ENCODE measurements around the gene MDGA2. TPM values are rescaled to one million over a fixed set of nuclear protein-coding genes. Genes with fewer than 3 reads are reported as not detected.

The MDGA2 gene
- total and polyA plus RNA-seq, 2 of the 4 experiments (the other 2 are of a cell fraction), result 0.02 TPM; not detected in 1

DNA sequence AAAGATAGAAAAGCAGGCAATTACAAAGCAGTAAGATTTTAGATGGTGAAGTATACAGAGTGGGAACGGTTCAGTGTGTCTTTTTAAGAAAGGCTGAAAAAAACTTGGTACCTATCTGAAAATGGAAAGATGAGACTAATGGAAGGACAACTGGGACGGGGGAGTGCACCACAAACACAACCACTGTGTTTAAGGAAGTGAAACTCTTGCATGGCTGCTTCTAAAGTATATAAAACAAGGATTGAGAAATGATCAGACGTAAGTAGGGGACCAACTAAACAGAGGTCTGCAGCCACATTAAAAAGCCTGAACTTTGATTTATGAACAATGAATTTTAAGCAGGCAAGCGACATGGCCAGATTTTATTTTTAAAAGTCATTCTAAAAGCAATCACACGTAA lies 328.6 kb downstream of the MDGA2 start:
- Histone ChIP-seq H3K9ac (ENCODE audit: low read depth, low read length) (no peak overlapping the region), H3K9me1 (ENCODE audit: insufficient read depth, low read length) (no peaks in the 10 kb centered on the region), H3K23ac (ENCODE audit: low read depth, low read length) (no peak overlapping the region), H4K5ac (ENCODE audit: low read depth, low read length) (no peak overlapping the region), H3K4me1 (ENCODE audit: control insufficient read depth, insufficient read depth, low read length) (no peaks in the 10 kb centered on the region), H3K4me3 (ENCODE audit: insufficient read depth, low read depth, low read length) (no peak overlapping the region), H3K18ac (ENCODE audit: low read depth, low read length) (no peak overlapping the region), H3K27me3 (ENCODE audit: control insufficient read depth, insufficient read depth, low read length) (no peaks in the 10 kb centered on the region), H2AK5ac (ENCODE audit: low read depth, low read length) (no peak overlapping the region), H3K27ac (ENCODE audit: insufficient read depth, low read length) (no peak overlapping the region), H3K36me3 (ENCODE audit: control insufficient read depth, insufficient read depth, low read length) (no peaks in the 10 kb centered on the region), H3K4ac (ENCODE audit: low read depth, low read length) (no peak overlapping the region), H3K56ac (ENCODE audit: extremely low read depth, insufficient read depth, low read length) (no peak overlapping the region), H3K14ac (replicated peaks; ENCODE audit: low read depth, low read length) (no peak overlapping the region), H4K91ac (ENCODE audit: insufficient read depth, low read depth, low read length) (no peak overlapping the region), H4K20me1 (ENCODE audit: insufficient read depth, low read length) (no peaks in the 10 kb centered on the region), H2AFZ (replicated peaks; ENCODE audit: low read length, poor library complexity) (no peak overlapping the region), H3K4me2 (ENCODE audit: low read depth, low read length) (no peak overlapping the region), H3K79me1 (ENCODE audit: low read depth in 1 of 2, low read length in 2 of 2) (no peaks in the 10 kb centered on the region), H2BK120ac (ENCODE audit: low read depth, low read length) (no peak overlapping the region), H2AK9ac (replicated peaks; ENCODE audit: low read depth, low read length, poor library complexity) (no peak overlapping the region), H4K8ac (ENCODE audit: low read depth in 2 of 2, low read length in 2 of 2) (no peak overlapping the region), H2BK5ac (ENCODE audit: low read depth, low read length, poor library complexity, severe bottlenecking) (no peak overlapping the region), H2BK20ac (ENCODE audit: low read depth, low read length) (no peak overlapping the region), H2BK15ac (ENCODE audit: low read depth, low read length) (no peak overlapping the region), H3K9me3 (ENCODE audit: control insufficient read depth, insufficient read depth, low read length) (peaks cover 2% of the 10 kb centered on the region; the same call in 1 of the 2 replicates)
- no peak for ATAC-seq (ENCODE audit: low read depth)
- BruUV-seq (replicated peaks), result no TSS peak
- ChIA-PET CTCF (no interaction called here), POLR2A (ENCODE audit: unreplicated experiment) (no interaction called here)
- WGBS, 2 experiments (ENCODE audit: extremely low coverage in 2 of 2, insufficient read length in 1 of 2), result 42% methylated on average over 2 of the region's 5 CpGs; no CpG with 5 or more reads in 1 of the 2 experiments
- dilution Hi-C loops (cut with HindIII; ENCODE audit: low sequenced_read_pairs, unreplicated experiment) (no loop called here), intact Hi-C loops (cut with micrococcal nuclease) (no loop called here), in situ Hi-C loops (cut with MboI; ENCODE audit: low sequenced_read_pairs) (no loop called here)
- no peak for DNase-seq
- no peak for TF ChIP-seq MXI1 (IDR thresholded peaks at IDR 0.05; ENCODE audit: borderline replicate concordance, low read depth, low read length)
- TF ChIP-seq, protein P1, sequence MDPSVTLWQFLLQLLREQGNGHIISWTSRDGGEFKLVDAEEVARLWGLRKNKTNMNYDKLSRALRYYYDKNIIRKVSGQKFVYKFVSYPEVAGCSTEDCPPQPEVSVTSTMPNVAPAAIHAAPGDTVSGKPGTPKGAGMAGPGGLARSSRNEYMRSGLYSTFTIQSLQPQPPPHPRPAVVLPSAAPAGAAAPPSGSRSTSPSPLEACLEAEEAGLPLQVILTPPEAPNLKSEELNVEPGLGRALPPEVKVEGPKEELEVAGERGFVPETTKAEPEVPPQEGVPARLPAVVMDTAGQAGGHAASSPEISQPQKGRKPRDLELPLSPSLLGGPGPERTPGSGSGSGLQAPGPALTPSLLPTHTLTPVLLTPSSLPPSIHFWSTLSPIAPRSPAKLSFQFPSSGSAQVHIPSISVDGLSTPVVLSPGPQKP (IDR thresholded peaks at IDR 0.05; ENCODE audit: borderline replicate concordance, low read depth, low read length), result no peak
- no peak for TF ChIP-seq POLR2A (IDR thresholded peaks at IDR 0.05; ENCODE audit: low read depth, low read length)
- TF ChIP-seq MAFK (IDR thresholded peaks at IDR 0.05; ENCODE audit: low read depth, low read length), result no peak
- TF ChIP-seq RCOR1 (IDR thresholded peaks at IDR 0.05; ENCODE audit: insufficient replicate concordance, low read length), result no peak

All from IMR-90 (cell line).